Measurements from ENCODE around the gene AKT2. TPM values are rescaled to one million over a fixed set of nuclear protein-coding genes. Genes with fewer than 3 reads are reported as not detected.

Gene AKT2
- total RNA-seq, 1 experiment from 2014 or later = 2,376 TPM

- Histone ChIP-seq H3K4me3 (ENCODE audit: low read depth in 2 of 2, low read length in 2 of 2) (no peak overlapping the region), H3K27me3 (ENCODE audit: control insufficient read depth, insufficient read depth, low read length) (no peaks in the 10 kb centered on the region), H3K4me1 (ENCODE audit: control insufficient read depth, insufficient read depth, low read length) (no peaks in the 10 kb centered on the region), H3K36me3 (ENCODE audit: control insufficient read depth, insufficient read depth, low read length) (peaks cover 50% of the 10 kb centered on the region), H3K9me3 (ENCODE audit: control insufficient read depth, insufficient read depth, low read depth, low read length) (no peaks in the 10 kb centered on the region), H3K27ac (ENCODE audit: low read length) (no peak overlapping the region)
- ATAC-seq (peak; percentile 5; the same call in 1 of the 2 replicates), DNase-seq (ENCODE audit: low read depth, low spot score) (no peak)
- TF ChIP-seq CTCF (IDR thresholded peaks at IDR 0.05) (no peak), SIN3A (IDR thresholded peaks at IDR 0.05; ENCODE audit: borderline replicate concordance, insufficient read depth, low read depth, low read length) (no peak), POLR2AphosphoS5 (IDR thresholded peaks at IDR 0.05; ENCODE audit: low read depth, low read length) (no peak), TCF7L2 (IDR thresholded peaks at IDR 0.05; ENCODE audit: low read depth, low read length) (no peak), REST (IDR thresholded peaks at IDR 0.05; ENCODE audit: insufficient read depth in 1 of 2, low read depth in 2 of 2, low read length in 1 of 2) (no peak)
- intact Hi-C loops (cut with micrococcal nuclease; ENCODE audit: unreplicated experiment) (no loop called here), in situ Hi-C loops (cut with HindIII; ENCODE audit: low pct_unique_long_range_greater_than_20kb, low sequenced_read_pairs) (no loop called here)
- CTCF ChIA-PET = interaction anchor here (1.1 to 3.0 kb wide), 2 partner anchors 24 to 63 kb away, joined by 4 to 12 read pairs; partner anchors contain the start of gene TTC9B
- no TSS peak for BruUV-seq (replicated peaks)
- POLR2A ChIA-PET = interaction anchor here (1.2 kb wide), 1 partner anchor 21 kb away, joined by 3 read pairs; no protein-coding TSS in a partner anchor
These were observed 43.2 kb downstream of the AKT2 start for GRCh38 chr19:40241809-40242384.

- in situ Hi-C loops (cut with HindIII; ENCODE audit: low pct_unique_long_range_greater_than_20kb, low sequenced_read_pairs) = no loop called here
- no peaks in the 10 kb centered on the region for H3K4me1 ChIP-seq (ENCODE audit: control insufficient read depth, insufficient read depth, low read length)
- intact Hi-C loops (cut with micrococcal nuclease; ENCODE audit: unreplicated experiment) = no loop called here
- no peaks in the 10 kb centered on the region for H3K9me3 ChIP-seq (ENCODE audit: control insufficient read depth, insufficient read depth, low read depth, low read length)
- ChIA-PET CTCF (interaction anchor here (0.6 to 3.0 kb wide), 4 partner anchors 23 to 1123 kb away, joined by 3 to 12 read pairs (median 4); partner anchors contain the start of gene TTC9B), POLR2A (interaction anchor here (0.6 kb wide), 3 partner anchors 54 to 334 kb away, joined by 4 to 6 read pairs (median 5); no protein-coding TSS in a partner anchor)
- H3K27ac ChIP-seq (ENCODE audit: low read length) = no peak overlapping the region
- TF ChIP-seq CTCF (IDR thresholded peaks at IDR 0.05) (no peak), POLR2AphosphoS5 (IDR thresholded peaks at IDR 0.05; ENCODE audit: low read depth, low read length) (no peak), TCF7L2 (IDR thresholded peaks at IDR 0.05; ENCODE audit: low read depth, low read length) (no peak), SIN3A (IDR thresholded peaks at IDR 0.05; ENCODE audit: borderline replicate concordance, insufficient read depth, low read depth, low read length) (no peak), REST (IDR thresholded peaks at IDR 0.05; ENCODE audit: insufficient read depth in 1 of 2, low read depth in 2 of 2, low read length in 1 of 2) (no peak)
- BruUV-seq (replicated peaks) = TSS peak; percentile 11
- ATAC-seq (no peak), DNase-seq (ENCODE audit: low read depth, low spot score) (no peak)
- H3K4me3 ChIP-seq (ENCODE audit: low read depth in 2 of 2, low read length in 2 of 2) = no peak overlapping the region
- H3K27me3 ChIP-seq (ENCODE audit: control insufficient read depth, insufficient read depth, low read length) = no peaks in the 10 kb centered on the region
- H3K36me3 ChIP-seq (ENCODE audit: control insufficient read depth, insufficient read depth, low read length) = peaks cover 56% of the 10 kb centered on the region
These were observed 43.9 kb downstream of the AKT2 start for GRCh38 chr19:40241125-40241808.

Data from Panc1 (cell line).